ENCODE results near the gene DNAJC18. TPM values are rescaled to one million over a fixed set of nuclear protein-coding genes. Genes with fewer than 3 reads are reported as not detected.
"Not testable (repeated sequence)": the region's sequence is repeated elsewhere in the genome, so short reads cannot be mapped to it uniquely, and the experiment has no call there.

The DNAJC18 gene
- polyA plus RNA-seq, result 1 to 10 TPM; 2.2 to 2.4 TPM

GRCh38 chr5:139439013-139439903, at the start of gene DNAJC18:
DNAJC18 (minus strand) TSS chr5:139439525; CDS start chr5:139439445, 80 bp downstream.
- Histone ChIP-seq H3K4me1 (ENCODE audit: control insufficient read depth in 2 of 2, insufficient read depth in 2 of 2, low read length in 1 of 2) (peaks cover 0 to 2% of the 10 kb centered on the region in 2 donors), H3K36me3 (ENCODE audit: control insufficient read depth in 2 of 2, insufficient read depth in 2 of 2, low read length in 1 of 2) (no peaks in the 10 kb centered on the region), H3K4me3 (ENCODE audit: low read depth in 1 of 2, low read length in 2 of 2) (peak within 1 kb of the TSS; percentile 85 to 95), H3K27ac (ENCODE audit: low read depth in 2 of 2, low read length in 1 of 2) (peak within 1 kb of the TSS; percentile 96 to 99), H3K9me3 (ENCODE audit: control insufficient read depth in 2 of 2, insufficient read depth in 1 of 2, low read depth in 1 of 2, low read length in 1 of 2) (no peaks in the 10 kb centered on the region), H3K27me3 (ENCODE audit: control insufficient read depth in 1 of 2, insufficient read depth in 2 of 2, low read length in 2 of 2) (no peaks in the 10 kb centered on the region)
- WGBS, 2 donors, result 2 to 3% methylated on average over 35 to 49 of the region's 49 CpGs

GRCh38 chr5:139488260-139488659, 48.9 kb upstream of the DNAJC18 start:
- H3K27ac ChIP-seq (ENCODE audit: low read depth in 2 of 2, low read length in 1 of 2), result peak overlapping the region in 1 of 2 donors; percentile 36

DNA sequence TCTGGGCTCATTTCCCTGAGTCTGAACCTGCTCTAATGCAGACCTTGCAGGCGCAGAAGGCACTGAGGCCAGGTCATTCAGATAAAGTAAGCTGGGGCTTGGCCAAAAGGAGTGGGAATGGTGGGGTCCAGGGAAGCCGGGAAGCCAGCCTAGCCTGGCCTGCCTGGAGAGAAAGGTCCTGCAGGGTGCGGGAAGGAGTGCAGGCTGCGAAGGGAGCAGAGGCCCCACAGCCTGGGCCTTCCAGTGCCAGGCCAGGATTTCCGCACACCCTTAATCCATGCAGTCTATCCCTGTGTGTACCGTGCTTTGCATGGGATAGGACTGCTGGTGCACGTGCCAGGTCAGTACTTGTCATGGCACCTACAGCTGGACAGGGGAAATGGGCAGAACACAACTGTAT, 46.9 kb upstream of the DNAJC18 start:
- Histone ChIP-seq H3K4me1 (ENCODE audit: control insufficient read depth in 2 of 2, insufficient read depth in 2 of 2, low read length in 1 of 2) (peaks cover 6 to 10% of the 10 kb centered on the region in 2 donors), H3K9me3 (ENCODE audit: control insufficient read depth in 2 of 2, insufficient read depth in 1 of 2, low read depth in 1 of 2, low read length in 1 of 2) (no peaks in the 10 kb centered on the region), H3K36me3 (ENCODE audit: control insufficient read depth in 2 of 2, insufficient read depth in 2 of 2, low read length in 1 of 2) (no peaks in the 10 kb centered on the region), H3K27me3 (ENCODE audit: control insufficient read depth in 1 of 2, insufficient read depth in 2 of 2, low read length in 2 of 2) (no peaks in the 10 kb centered on the region), H3K4me3 (ENCODE audit: low read depth in 1 of 2, low read length in 2 of 2) (no peak overlapping the region), H3K27ac (ENCODE audit: low read depth in 2 of 2, low read length in 1 of 2) (no peak overlapping the region)
- WGBS, 2 donors, result 81 to 88% methylated on average over 7 of the region's 7 CpGs

More at GRCh38 chr5:139488260-139488659, 48.9 kb upstream of the DNAJC18 start:
- H3K4me1 ChIP-seq (ENCODE audit: control insufficient read depth in 2 of 2, insufficient read depth in 2 of 2, low read length in 1 of 2), result no peaks in the 10 kb centered on the region
- H3K9me3 ChIP-seq (ENCODE audit: control insufficient read depth in 2 of 2, insufficient read depth in 1 of 2, low read depth in 1 of 2, low read length in 1 of 2), result no peaks in the 10 kb centered on the region
- H3K4me3 ChIP-seq (ENCODE audit: low read depth in 1 of 2, low read length in 2 of 2), result no peak overlapping the region
- whole genome bisulfite sequencing, 2 donors, result 73 to 81% methylated on average over 3 of the region's 3 CpGs
- no peaks in the 10 kb centered on the region for H3K27me3 ChIP-seq (ENCODE audit: control insufficient read depth in 1 of 2, insufficient read depth in 2 of 2, low read length in 2 of 2)
- no peaks in the 10 kb centered on the region for H3K36me3 ChIP-seq (ENCODE audit: control insufficient read depth in 2 of 2, insufficient read depth in 2 of 2, low read length in 1 of 2)

DNA sequence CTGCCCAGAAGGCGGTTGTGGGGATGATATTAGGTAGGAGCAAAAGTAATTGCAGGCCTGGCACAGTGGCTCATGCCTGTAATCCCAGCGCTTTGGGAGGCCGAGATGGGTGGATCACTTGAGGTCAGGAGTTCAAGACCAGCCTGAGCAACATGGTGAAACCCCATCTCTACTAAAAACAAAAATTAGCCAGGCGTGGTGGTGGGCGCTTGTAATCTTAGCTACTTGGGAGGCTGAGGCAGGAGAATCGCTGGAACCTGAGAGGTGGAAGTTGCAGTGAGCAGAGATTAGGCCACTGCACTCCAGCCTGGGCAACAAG, 43.5 kb upstream of the DNAJC18 start:
- not testable (repeated sequence) for H3K27me3 ChIP-seq (ENCODE audit: control insufficient read depth in 1 of 2, insufficient read depth in 2 of 2, low read length in 2 of 2); H3K36me3 ChIP-seq (ENCODE audit: control insufficient read depth in 2 of 2, insufficient read depth in 2 of 2, low read length in 1 of 2); H3K4me3 ChIP-seq (ENCODE audit: low read depth in 1 of 2, low read length in 2 of 2); H3K9me3 ChIP-seq (ENCODE audit: control insufficient read depth in 2 of 2, insufficient read depth in 1 of 2, low read depth in 1 of 2, low read length in 1 of 2)
- WGBS, 2 donors, result 46 to 50% methylated on average over 6 of the region's 6 CpGs
- peak overlapping the region; percentile 92 to 99 for H3K27ac ChIP-seq (ENCODE audit: low read depth in 2 of 2, low read length in 1 of 2)
- H3K4me1 ChIP-seq (ENCODE audit: control insufficient read depth in 2 of 2, insufficient read depth in 2 of 2, low read length in 1 of 2), result peaks cover 12 to 16% of the 10 kb centered on the region in 2 donors

GRCh38 chr5:139482050-139482889, 42.9 kb upstream of the DNAJC18 start, which contains the start of gene STING1:
STING1 (minus strand) TSS chr5:139482758; CDS start chr5:139481704, 1,054 bp downstream.
- 3 to 10% methylated on average over 19 of the region's 19 CpGs for WGBS, 2 donors
- H3K9me3 ChIP-seq (ENCODE audit: control insufficient read depth in 2 of 2, insufficient read depth in 1 of 2, low read depth in 1 of 2, low read length in 1 of 2), result no peaks in the 10 kb centered on the region
- H3K27ac ChIP-seq (ENCODE audit: low read depth in 2 of 2, low read length in 1 of 2), result peak within 1 kb of the TSS; percentile 92 to 99
- H3K4me3 ChIP-seq (ENCODE audit: low read depth in 1 of 2, low read length in 2 of 2), result peak within 1 kb of the TSS; percentile 45 to 48
- no peaks in the 10 kb centered on the region for H3K27me3 ChIP-seq (ENCODE audit: control insufficient read depth in 1 of 2, insufficient read depth in 2 of 2, low read length in 2 of 2)
- peaks cover 12 to 16% of the 10 kb centered on the region in 2 donors for H3K4me1 ChIP-seq (ENCODE audit: control insufficient read depth in 2 of 2, insufficient read depth in 2 of 2, low read length in 1 of 2)
- H3K36me3 ChIP-seq (ENCODE audit: control insufficient read depth in 2 of 2, insufficient read depth in 2 of 2, low read length in 1 of 2), result peaks cover 1 to 13% of the 10 kb centered on the region in 2 donors

DNA sequence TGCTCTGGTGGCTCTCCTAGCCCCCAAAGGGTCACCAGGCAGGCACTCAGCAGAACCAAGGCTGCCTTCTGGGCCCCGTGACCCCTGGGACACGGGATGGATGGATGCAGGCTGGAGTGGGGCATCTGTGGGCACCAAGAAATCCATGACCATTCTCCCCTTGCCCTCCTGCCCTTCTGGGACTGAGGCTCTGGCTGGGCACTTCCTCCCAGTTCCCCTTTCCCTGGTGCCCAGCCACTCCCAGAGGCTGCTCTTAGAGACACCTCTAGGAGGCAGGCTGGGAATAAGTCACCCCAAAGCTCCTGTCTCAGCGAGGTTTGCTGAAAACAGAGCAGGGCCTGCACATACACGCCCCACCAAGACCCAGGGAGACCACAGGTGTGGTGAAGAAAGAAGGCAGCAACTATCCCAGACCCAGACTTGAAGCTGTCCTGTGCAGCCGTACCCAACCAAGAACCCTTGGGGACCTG, 42.3 kb upstream of the DNAJC18 start:
- Histone ChIP-seq H3K36me3 (ENCODE audit: control insufficient read depth in 2 of 2, insufficient read depth in 2 of 2, low read length in 1 of 2) (peaks cover 4 to 14% of the 10 kb centered on the region in 2 donors), H3K27ac (ENCODE audit: low read depth in 2 of 2, low read length in 1 of 2) (peak overlapping the region; percentile 92 to 99), H3K27me3 (ENCODE audit: control insufficient read depth in 1 of 2, insufficient read depth in 2 of 2, low read length in 2 of 2) (no peaks in the 10 kb centered on the region), H3K4me3 (ENCODE audit: low read depth in 1 of 2, low read length in 2 of 2) (peak overlapping the region; percentile 45 to 48), H3K4me1 (ENCODE audit: control insufficient read depth in 2 of 2, insufficient read depth in 2 of 2, low read length in 1 of 2) (peaks cover 12 to 16% of the 10 kb centered on the region in 2 donors), H3K9me3 (ENCODE audit: control insufficient read depth in 2 of 2, insufficient read depth in 1 of 2, low read depth in 1 of 2, low read length in 1 of 2) (no peaks in the 10 kb centered on the region)
- 16 to 49% methylated on average over 5 of the region's 5 CpGs for WGBS, 2 donors

DNA sequence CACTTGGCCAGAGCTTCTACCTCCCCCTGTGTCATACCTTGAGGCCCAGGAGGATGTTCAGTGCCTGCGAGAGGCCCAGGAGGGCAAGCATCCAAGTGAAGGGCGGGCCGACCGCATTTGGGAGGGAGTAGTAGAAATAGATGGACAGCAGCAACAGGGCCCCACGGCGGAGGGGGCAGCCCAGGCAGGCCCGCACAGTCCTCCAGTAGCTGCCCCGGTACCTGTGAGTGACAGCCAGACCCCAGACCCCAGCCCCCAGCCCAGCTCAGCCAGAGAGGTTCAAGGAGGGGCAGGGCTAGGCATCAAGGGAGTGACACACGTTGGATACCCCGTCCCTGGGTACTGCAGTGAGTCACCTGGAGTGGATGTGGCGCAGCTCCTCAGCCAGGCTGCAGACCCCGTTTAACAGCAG, 41.8 kb upstream of the DNAJC18 start:
- Histone ChIP-seq H3K27ac (ENCODE audit: low read depth in 2 of 2, low read length in 1 of 2) (peak overlapping the region; percentile 92 to 99), H3K36me3 (ENCODE audit: control insufficient read depth in 2 of 2, insufficient read depth in 2 of 2, low read length in 1 of 2) (peaks cover 4 to 14% of the 10 kb centered on the region in 2 donors), H3K4me3 (ENCODE audit: low read depth in 1 of 2, low read length in 2 of 2) (peak overlapping the region; percentile 45 to 48), H3K9me3 (ENCODE audit: control insufficient read depth in 2 of 2, insufficient read depth in 1 of 2, low read depth in 1 of 2, low read length in 1 of 2) (no peaks in the 10 kb centered on the region), H3K27me3 (ENCODE audit: control insufficient read depth in 1 of 2, insufficient read depth in 2 of 2, low read length in 2 of 2) (no peaks in the 10 kb centered on the region), H3K4me1 (ENCODE audit: control insufficient read depth in 2 of 2, insufficient read depth in 2 of 2, low read length in 1 of 2) (peaks cover 12 to 16% of the 10 kb centered on the region in 2 donors)
- 23 to 38% methylated on average over 12 of the region's 12 CpGs for WGBS, 2 donors

DNA sequence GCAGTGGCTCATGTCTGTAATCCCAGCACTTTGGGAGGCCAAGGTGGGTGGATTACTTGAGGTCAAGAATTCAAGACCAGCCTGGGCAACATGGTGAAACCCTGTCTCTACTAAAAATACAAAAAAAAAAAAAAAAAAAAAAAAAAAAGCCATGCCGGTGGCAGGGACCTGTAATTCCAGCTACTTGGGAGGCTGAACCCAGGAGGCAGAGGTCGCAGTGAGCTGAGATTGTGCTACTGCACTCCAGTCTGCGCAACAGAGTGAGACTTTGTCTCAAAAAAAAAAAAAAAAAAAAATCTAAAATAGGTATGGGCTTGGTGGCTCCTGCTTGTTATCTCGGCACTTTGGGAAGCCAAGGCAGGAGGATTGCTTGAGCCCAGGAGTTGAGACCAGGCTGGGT, 40.4 kb upstream of the DNAJC18 start:
- WGBS, 2 donors, result 93% methylated on average over 4 of the region's 4 CpGs
- Histone ChIP-seq H3K36me3 (ENCODE audit: control insufficient read depth in 2 of 2, insufficient read depth in 2 of 2, low read length in 1 of 2) (peaks cover 10 to 18% of the 10 kb centered on the region in 2 donors), H3K4me1 (ENCODE audit: control insufficient read depth in 2 of 2, insufficient read depth in 2 of 2, low read length in 1 of 2) (peaks cover 12 to 18% of the 10 kb centered on the region in 2 donors)
- H3K4me3 ChIP-seq (ENCODE audit: low read depth in 1 of 2, low read length in 2 of 2); H3K27ac ChIP-seq (ENCODE audit: low read depth in 2 of 2, low read length in 1 of 2); H3K9me3 ChIP-seq (ENCODE audit: control insufficient read depth in 2 of 2, insufficient read depth in 1 of 2, low read depth in 1 of 2, low read length in 1 of 2); H3K27me3 ChIP-seq (ENCODE audit: control insufficient read depth in 1 of 2, insufficient read depth in 2 of 2, low read length in 2 of 2): not testable (repeated sequence)

DNA sequence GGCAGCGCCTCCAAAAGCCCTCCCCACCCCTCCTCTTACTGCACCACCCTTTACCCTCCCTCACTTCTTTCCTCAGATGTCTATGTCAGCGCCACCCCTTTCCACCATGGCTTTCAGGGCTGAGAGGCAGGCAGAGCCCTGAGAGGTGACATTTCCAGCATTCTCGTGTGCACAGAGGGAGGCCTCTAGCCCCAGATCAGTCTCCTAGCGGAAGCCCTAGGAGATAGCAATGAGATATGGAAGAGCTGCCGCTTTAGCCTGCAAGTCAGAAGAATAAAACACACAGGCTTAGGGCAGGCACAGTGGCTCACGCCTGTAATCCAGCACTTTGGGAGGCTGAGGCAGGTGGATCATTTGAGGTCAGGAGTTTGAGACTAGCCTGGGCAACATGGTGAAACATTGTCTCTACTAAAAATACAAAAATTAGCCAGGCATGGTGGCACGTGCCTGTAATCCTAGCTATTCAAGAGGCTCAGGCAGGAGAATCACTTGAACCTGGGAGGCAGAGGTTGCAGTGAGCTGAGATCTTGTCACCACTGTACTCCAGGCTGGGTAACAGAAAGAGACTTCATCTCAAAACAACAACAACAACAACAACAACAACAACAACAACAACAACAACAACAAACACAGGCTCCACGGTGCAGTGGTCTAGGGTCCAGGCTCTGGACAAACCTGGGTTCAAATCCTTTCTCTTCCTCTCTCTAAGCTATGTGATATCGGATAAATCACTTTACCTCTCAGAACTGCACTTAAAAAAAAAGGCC, 39.5 kb upstream of the DNAJC18 start:
- H3K27ac ChIP-seq (ENCODE audit: low read depth in 2 of 2, low read length in 1 of 2); H3K4me3 ChIP-seq (ENCODE audit: low read depth in 1 of 2, low read length in 2 of 2); H3K9me3 ChIP-seq (ENCODE audit: control insufficient read depth in 2 of 2, insufficient read depth in 1 of 2, low read depth in 1 of 2, low read length in 1 of 2); H3K27me3 ChIP-seq (ENCODE audit: control insufficient read depth in 1 of 2, insufficient read depth in 2 of 2, low read length in 2 of 2): not testable (repeated sequence)
- Histone ChIP-seq H3K36me3 (ENCODE audit: control insufficient read depth in 2 of 2, insufficient read depth in 2 of 2, low read length in 1 of 2) (peaks cover 10 to 18% of the 10 kb centered on the region in 2 donors), H3K4me1 (ENCODE audit: control insufficient read depth in 2 of 2, insufficient read depth in 2 of 2, low read length in 1 of 2) (peaks cover 12 to 18% of the 10 kb centered on the region in 2 donors)
- WGBS, 2 donors, result 86% methylated on average over 9 of the region's 9 CpGs

Measured in esophagus (tissue), 2 donors.